NCI-H510A (cell line): ENCODE results near the gene MAP7D3.

Experiments
- DNase-seq: peaks from one replicate; lab custom pipeline; 2025; lab: John Stamatoyannopoulos, UW

The MAP7D3 gene

GRCh38 chrX:136205882-136206380 lies 45.3 kb downstream of the MAP7D3 start:
- no peak for DNase-seq

DNA sequence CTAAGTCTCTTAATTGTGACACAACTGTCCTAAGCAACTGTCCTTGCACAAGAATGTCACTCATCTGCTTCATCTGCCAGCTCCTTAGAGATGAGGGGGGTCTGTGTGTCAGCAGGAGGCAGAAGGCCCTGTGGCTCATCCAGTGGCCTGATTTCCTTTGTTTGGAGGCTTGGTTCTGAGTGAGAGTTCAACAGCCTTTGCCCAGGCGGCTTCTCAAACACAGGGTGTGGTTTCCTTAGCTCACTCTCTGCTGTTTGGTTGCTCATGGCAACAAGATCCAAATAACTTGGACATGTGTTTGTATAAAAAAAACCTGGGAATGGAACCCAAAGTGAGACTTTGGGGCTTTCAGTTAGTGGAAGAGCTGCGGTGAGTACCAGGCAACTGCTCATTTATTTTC lies 46.6 kb downstream of the MAP7D3 start:
- no peak for DNase-seq

DNA sequence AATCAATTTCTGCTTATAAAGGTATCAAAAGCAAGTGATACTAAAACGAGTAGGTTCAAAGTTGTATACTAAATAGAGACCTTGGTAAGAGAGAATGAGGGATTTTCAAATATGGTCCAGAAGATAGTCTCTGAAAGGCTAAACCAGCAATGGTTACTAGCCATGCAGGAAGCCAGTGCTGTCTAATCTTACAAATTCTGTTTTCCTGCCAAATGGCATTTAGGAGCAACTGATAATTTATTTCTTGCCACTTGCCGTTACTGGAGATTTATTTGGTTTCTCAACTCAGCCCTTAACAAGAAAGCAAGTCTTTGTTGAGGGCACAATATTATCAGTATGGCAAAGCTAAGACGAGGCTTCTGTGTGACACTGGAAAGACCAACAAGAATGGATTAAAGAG lies 47.2 kb downstream of the MAP7D3 start:
- DNase-seq: no peak

GRCh38 chrX:136203438-136203837 lies 47.8 kb downstream of the MAP7D3 start:
- no peak for DNase-seq

DNA sequence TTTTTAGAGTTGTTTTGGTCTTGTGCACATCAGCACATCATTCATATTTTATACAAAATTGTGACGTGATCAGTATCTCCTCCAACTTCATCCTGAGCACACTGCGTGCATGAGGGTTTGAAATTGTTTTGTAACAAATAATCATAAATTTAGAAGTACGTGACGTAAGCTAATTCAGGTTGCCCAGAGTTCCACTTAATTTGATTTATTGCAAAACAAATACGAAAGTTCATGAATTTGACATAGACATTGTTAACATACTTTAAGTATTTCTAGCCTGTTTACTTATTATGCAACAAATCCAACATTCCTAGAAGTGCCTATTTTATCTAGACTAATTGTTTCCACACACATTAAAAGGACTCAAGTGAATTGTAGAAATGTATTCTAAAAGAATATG lies 48.3 kb downstream of the MAP7D3 start:
- no peak for DNase-seq

DNA sequence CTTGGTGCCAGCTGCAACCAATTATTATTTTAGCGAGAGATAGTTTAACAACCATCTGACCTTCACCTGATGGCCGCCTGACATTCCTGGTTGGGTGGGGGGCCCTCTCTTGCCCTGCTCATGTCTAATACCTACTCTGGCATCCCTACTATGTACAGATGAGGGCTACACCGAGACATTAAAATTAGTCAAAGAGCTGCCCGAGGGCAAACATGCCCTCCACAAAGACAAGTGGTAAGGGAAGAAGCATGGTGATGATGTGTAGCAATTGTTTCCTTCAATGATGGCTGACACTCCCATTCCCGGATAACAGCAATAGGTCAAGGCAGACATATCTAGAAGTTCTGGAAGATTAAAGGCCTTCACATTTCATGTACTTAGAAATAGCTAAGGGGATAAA lies 49.6 kb downstream of the MAP7D3 start:
- DNase-seq: no peak

- no peak for DNase-seq
Observed at GRCh38 chrX:136200466-136200865, 50.7 kb downstream of the MAP7D3 start.

DNA sequence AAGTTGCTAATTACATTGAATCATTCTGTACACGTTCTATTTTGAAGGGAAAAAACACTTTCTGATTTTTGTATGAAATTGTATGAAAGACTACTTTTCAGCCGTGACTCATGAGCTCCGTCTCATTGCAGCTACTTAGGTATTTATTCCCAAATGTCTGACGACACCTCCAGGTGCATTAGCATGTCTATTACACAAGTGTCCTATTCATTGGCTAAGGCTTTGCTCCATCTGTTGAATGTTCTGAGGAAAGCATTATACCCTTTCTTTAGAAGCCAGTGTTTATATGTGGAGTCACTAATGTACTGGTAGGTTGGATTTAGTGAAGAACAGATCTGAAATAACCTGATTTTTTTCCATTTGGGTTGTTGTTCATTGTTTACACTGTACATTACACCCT lies 51.8 kb downstream of the MAP7D3 start:
- no peak for DNase-seq

DNA sequence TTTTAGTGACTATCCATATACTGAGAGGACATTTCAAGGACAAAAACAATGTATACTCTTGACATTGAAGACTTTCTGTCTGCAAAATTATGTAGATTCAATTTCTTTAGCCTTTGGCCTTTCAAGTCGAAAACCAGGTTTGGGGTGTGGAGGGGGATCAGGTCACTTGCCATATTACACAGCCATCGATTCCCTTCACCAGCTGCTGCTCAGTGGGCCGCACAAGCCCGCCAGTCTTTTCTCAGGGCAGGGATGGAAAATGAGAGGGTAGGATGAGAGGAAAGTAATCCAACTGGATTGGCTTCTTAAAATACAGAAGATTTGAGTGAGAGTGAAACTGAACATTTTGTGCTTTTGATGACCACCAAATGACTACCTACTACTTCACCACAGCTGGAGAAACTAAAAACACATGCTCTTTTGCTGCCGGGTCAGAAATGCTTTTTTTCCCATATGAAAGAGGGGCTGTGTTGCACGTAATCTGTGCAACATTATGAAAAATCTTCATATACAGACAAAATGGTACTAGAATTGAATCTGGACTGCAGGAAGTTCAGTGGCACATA lies 52.4 kb downstream of the MAP7D3 start:
- no peak for DNase-seq

- DNase-seq: no peak
Observed at GRCh38 chrX:136198010-136198409, 53.2 kb downstream of the MAP7D3 start.

DNA sequence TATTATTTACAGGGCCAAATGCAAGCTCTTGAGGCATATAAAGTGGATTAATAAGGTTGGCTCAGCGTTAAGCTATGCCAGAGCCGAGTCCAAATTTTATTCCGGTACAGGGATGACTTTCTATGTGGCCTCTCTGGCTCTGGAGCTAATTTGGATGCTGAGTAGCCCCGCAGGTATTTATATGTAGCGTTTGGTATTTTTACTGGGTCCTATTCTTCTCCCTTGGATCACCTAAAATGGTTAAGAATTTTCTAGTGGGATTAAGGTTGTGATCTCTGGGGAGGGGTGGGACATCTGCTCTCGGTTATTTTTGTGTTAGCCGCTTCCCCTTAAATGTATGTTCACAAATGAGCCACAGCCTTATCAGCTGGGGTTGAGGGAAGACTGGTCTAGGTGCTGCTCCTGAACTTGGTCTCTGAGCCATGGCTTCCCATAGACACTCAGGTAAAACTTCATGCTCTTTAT lies 54.5 kb downstream of the MAP7D3 start:
- DNase-seq: no peak

- DNase-seq: no peak
Observed at GRCh38 chrX:136195247-136195646, 56.0 kb downstream of the MAP7D3 start.

- no peak for DNase-seq
Observed at GRCh38 chrX:136194536-136194935, 56.7 kb downstream of the MAP7D3 start.

DNA sequence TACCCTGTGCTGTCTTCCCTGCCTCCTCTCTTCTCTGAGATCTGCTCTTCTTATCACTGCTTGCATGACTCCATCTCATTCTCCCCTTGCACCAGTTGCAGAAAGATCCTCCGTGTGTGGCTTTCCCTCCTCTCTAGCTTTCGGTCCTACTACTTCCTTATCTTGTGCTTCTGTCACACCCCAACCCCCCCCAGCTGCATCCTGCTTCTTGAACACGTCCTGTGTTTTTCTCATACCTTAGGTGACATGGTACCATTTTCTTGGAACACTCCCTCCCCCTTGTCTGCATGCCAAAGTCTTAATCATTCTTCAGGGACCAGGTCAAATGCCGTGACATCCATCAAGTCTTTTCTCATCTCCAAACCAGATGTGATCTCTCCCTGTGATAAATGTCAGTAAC lies 57.4 kb downstream of the MAP7D3 start:
- DNase-seq: no peak

GRCh38 chrX:136192839-136193414 lies 58.3 kb downstream of the MAP7D3 start:
- no peak for DNase-seq

DNA sequence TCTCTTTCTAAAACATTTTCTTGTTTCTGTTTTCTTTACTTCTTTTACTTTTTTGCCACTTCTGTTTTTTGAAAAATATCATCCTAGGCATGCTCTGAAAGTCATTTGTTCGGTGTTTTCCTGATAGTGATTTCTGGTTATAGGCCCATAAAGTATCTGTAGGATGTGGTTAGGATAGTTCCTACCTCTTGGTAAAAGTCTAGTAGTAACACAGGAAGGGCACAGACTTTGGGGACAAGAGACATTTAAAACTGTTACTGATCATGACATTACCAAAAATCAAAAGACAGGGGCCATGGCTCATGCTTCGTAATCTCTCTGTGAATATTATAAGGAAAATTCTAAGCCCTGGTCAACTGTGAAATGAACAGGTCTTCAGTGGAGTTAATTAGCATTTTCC lies 59.1 kb downstream of the MAP7D3 start:
- no peak for DNase-seq

GRCh38 chrX:136191171-136191570 lies 60.0 kb downstream of the MAP7D3 start:
- no peak for DNase-seq

- DNase-seq: no peak
Observed at GRCh38 chrX:136190038-136190713, 61.0 kb downstream of the MAP7D3 start.

GRCh38 chrX:136189222-136189621 lies 62.0 kb downstream of the MAP7D3 start:
- no peak for DNase-seq

GRCh38 chrX:136186023-136186413 lies 65.2 kb downstream of the MAP7D3 start:
- no peak for DNase-seq

GRCh38 chrX:136185401-136186022 lies 65.7 kb downstream of the MAP7D3 start:
- no peak for DNase-seq

- no peak for DNase-seq
Observed at GRCh38 chrX:136183917-136184316, 67.3 kb downstream of the MAP7D3 start.

GRCh38 chrX:136183172-136183571 lies 68.0 kb downstream of the MAP7D3 start:
- no peak for DNase-seq
